Testis (tissue), 2 donors: ENCODE results near the gene UBAP2.

Experiments
- POLR2A ChIP-seq: fragments of 450-650 bp; IDR thresholded peaks from one replicate; pipeline ENCODE4 v1.6.1; 2017; ENCODE audit warnings: antibody characterized with exemption, mild to moderate bottlenecking, moderate library complexity
- TF ChIP-seq, protein P1 (sequence below), 3 experiments: fragments of 450-650 bp in 2 of 3; fragments of 200-600 bp in 1 of 3; sonication (generic) in 1 of 3; IDR thresholded peaks; one replicate each; pipeline ENCODE4 v1.5.1; 2016 to 2019; ENCODE audit warnings: antibody characterized with exemption in 3 of 3, mild to moderate bottlenecking in 2 of 3, moderate library complexity in 1 of 3

DNA sequence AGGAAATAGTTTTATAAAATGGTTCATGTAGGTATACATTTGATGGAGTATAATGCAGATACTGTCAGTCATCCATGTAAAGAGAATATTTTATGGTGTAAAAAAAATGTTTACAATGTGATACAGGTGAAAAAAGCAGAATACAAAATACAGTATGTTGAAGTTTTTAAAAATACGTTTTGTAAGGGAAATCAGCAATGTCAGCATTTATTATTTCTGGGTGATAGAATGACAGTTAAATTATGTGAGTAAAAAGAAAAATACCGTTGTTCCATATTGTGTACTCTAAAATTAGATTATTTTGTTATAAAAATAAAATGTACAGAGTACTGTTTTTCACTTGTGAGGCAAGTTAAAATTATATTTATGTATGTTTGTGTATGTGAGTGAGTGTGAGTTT, 162.7 kb downstream of the UBAP2 start:
- TF ChIP-seq, protein P1, sequence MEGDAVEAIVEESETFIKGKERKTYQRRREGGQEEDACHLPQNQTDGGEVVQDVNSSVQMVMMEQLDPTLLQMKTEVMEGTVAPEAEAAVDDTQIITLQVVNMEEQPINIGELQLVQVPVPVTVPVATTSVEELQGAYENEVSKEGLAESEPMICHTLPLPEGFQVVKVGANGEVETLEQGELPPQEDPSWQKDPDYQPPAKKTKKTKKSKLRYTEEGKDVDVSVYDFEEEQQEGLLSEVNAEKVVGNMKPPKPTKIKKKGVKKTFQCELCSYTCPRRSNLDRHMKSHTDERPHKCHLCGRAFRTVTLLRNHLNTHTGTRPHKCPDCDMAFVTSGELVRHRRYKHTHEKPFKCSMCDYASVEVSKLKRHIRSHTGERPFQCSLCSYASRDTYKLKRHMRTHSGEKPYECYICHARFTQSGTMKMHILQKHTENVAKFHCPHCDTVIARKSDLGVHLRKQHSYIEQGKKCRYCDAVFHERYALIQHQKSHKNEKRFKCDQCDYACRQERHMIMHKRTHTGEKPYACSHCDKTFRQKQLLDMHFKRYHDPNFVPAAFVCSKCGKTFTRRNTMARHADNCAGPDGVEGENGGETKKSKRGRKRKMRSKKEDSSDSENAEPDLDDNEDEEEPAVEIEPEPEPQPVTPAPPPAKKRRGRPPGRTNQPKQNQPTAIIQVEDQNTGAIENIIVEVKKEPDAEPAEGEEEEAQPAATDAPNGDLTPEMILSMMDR (IDR thresholded peaks at IDR 0.05): no peak
- no peak for TF ChIP-seq POLR2A
